PFSK-1 (cell line): Measurements from ENCODE around the gene ALDH3B1.

Experiments
- POLR2AphosphoS5 ChIP-seq: IDR thresholded peaks from 2 replicates; pipeline ENCODE4 v1.6.1; 2012; ENCODE audit warnings: low read depth, mild to moderate bottlenecking, control low read depth, low read length, moderate library complexity
- REST ChIP-seq, 2 experiments: IDR thresholded peaks; 2 replicates each; pipeline versions ENCODE4 v1.6.1 to v1.8.0; 2011 to 2012; ENCODE audit warnings: low read depth in 2 of 2, low read length in 2 of 2, control low read depth in 1 of 2, inconsistent platforms in 1 of 2, mild to moderate bottlenecking in 1 of 2, moderate library complexity in 1 of 2; ENCODE audit not compliant: insufficient read depth in 1 of 2
- TAF1 ChIP-seq: IDR thresholded peaks from 2 replicates; pipeline ENCODE4 v1.6.1; 2012; ENCODE audit warnings: low read length, control low read depth, borderline replicate concordance; ENCODE audit not compliant: insufficient read depth

- no peak for TF ChIP-seq POLR2AphosphoS5
- no peak for TF ChIP-seq TAF1
- TF ChIP-seq REST (IDR thresholded peaks at IDR 0.05; ENCODE audit: insufficient read depth in 1 of 2, low read depth in 2 of 2, low read length in 2 of 2), result no peak
Observed at GRCh38 chr11:68031144-68031464, 21.0 kb downstream of the ALDH3B1 start.
